Measurements from ENCODE around the gene SCART1.

DNA sequence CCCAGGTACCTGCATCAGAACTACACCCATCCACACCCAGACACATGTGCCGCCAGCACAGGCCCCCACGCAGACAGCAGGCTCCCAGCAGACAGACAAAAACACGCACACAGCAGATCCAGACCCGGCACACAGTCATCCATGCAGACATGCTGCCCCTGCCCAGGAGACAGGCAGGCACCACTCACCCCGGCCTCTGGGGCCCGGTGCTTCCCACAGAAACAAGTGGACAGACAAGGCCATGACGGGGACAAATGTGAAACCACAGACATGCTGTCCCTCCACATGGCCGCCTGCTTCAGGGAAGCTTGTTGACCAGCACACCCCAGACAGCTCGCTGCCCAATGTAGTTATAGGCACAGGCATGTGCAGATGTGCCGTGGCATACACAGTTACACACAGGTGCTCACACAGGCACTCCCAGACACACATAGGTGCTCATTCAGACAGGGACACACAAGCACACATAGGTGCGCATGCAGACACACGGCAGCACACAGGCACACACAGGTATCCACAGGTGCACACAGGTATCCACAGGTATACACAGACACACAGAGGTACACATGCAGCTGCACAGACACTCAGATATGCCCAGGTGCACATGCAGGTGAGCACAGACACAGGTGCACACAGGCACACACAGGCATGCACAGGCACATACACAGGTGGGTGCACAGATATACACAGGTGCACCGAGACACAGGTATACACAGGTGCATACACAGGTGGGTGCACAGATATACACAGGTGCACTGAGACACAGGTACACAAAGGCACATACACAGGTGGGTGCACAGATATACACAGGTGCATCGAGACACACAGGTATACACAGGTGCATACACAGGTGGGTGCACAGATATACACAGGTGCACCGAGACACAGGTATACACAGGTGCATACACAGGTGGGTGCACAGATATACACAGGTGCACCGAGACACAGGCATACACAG, 10.5 kb upstream of the SCART1 start:
- TF ChIP-seq, protein P1, sequence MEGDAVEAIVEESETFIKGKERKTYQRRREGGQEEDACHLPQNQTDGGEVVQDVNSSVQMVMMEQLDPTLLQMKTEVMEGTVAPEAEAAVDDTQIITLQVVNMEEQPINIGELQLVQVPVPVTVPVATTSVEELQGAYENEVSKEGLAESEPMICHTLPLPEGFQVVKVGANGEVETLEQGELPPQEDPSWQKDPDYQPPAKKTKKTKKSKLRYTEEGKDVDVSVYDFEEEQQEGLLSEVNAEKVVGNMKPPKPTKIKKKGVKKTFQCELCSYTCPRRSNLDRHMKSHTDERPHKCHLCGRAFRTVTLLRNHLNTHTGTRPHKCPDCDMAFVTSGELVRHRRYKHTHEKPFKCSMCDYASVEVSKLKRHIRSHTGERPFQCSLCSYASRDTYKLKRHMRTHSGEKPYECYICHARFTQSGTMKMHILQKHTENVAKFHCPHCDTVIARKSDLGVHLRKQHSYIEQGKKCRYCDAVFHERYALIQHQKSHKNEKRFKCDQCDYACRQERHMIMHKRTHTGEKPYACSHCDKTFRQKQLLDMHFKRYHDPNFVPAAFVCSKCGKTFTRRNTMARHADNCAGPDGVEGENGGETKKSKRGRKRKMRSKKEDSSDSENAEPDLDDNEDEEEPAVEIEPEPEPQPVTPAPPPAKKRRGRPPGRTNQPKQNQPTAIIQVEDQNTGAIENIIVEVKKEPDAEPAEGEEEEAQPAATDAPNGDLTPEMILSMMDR (IDR thresholded peaks at IDR 0.05; ENCODE audit: insufficient read depth, low read length, poor library complexity, severe bottlenecking) = no peak
- no peak for TF ChIP-seq EZH2phosphoT487 (conservative IDR thresholded peaks at IDR 0.05; ENCODE audit: low read length)

Measured in SU-DHL-6 (cell line).